GM19193 (cell line): ENCODE measurements around the gene KLF17.

Source experiments
- POLR2A ChIP-seq: IDR thresholded peaks from 4 replicates; pipeline ENCODE4 v1.6.1; 2011; ENCODE audit not compliant: insufficient read depth, insufficient read length; ENCODE audit errors: extremely low read depth

The KLF17 gene

GRCh38 chr1:44100183-44100868 is 18.3 kb upstream of the KLF17 start:
- no peak for TF ChIP-seq POLR2A

- no peak for TF ChIP-seq POLR2A
Observed at GRCh38 chr1:44101328-44101727, 17.3 kb upstream of the KLF17 start.

GRCh38 chr1:44103270-44104131 is 15.1 kb upstream of the KLF17 start:
- TF ChIP-seq POLR2A, result no peak

GRCh38 chr1:44105810-44106209 is 12.8 kb upstream of the KLF17 start:
- TF ChIP-seq POLR2A, result no peak

- no peak for TF ChIP-seq POLR2A
Observed at GRCh38 chr1:44108241-44108640, 10.4 kb upstream of the KLF17 start.

GRCh38 chr1:44108971-44109370 is 9.7 kb upstream of the KLF17 start:
- no peak for TF ChIP-seq POLR2A

- no peak for TF ChIP-seq POLR2A
Observed at GRCh38 chr1:44110916-44111315, 7.7 kb upstream of the KLF17 start.

GRCh38 chr1:44111861-44112260 is 6.8 kb upstream of the KLF17 start:
- TF ChIP-seq POLR2A, result no peak

GRCh38 chr1:44112486-44112885 is 6.1 kb upstream of the KLF17 start:
- TF ChIP-seq POLR2A, result no peak

- no peak for TF ChIP-seq POLR2A
Observed at GRCh38 chr1:44113095-44113609, 5.5 kb upstream of the KLF17 start.

GRCh38 chr1:44114098-44114497 is 4.5 kb upstream of the KLF17 start:
- TF ChIP-seq POLR2A, result no peak

GRCh38 chr1:44119525-44119924 is 904 bp downstream of the KLF17 start:
- no peak for TF ChIP-seq POLR2A

GRCh38 chr1:44120398-44120949 is 1.9 kb downstream of the KLF17 start:
- TF ChIP-seq POLR2A, result no peak

- TF ChIP-seq POLR2A, result no peak
Observed at GRCh38 chr1:44129616-44130500, 11.2 kb downstream of the KLF17 start.

- no peak for TF ChIP-seq POLR2A
Observed at GRCh38 chr1:44131411-44131810, 12.8 kb downstream of the KLF17 start.
